Globus pallidus (tissue), 1 donor: ENCODE data around the gene MYL12B.
"Not testable (repeated sequence)": the region's sequence is repeated elsewhere in the genome, so short reads cannot be mapped to it uniquely, and the experiment has no call there.

Experiments
- DNase-seq: peaks from one replicate; pipeline ENCODE4 v3.0.0-alpha.2; 2015; ENCODE audit warnings: low spot score

MYL12B gene

GRCh38 chr18:3262234-3263131, 550 bp downstream of the MYL12B start:
- no peak for DNase-seq

DNA sequence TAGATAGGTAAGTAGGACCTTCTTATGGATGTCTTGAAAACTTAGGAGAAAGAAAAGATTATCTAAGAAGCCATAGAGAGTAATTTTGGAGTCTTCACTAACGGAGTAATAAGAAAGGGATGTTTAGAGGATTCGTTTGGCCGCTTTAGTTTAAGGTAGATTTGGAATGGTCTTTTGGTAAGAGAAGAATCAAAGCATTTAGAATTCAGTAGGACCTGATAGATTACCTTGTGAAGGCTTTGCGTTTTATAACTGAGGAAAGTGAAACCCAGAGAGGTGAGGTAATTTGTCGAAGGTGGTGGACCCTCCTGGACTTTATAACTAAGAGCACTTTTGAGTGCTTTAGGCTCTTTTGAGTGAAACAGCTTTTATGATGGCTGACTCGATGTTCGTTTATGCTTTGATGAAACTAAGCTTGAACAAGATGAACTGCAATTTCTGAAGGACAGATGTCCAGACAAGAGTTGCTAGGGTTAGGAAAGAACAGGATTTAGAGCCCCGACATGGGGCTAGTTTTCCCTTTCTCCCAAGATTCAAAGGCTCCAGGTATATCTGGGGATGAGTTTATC, 1.3 kb downstream of the MYL12B start:
- DNase-seq, result no peak

DNA sequence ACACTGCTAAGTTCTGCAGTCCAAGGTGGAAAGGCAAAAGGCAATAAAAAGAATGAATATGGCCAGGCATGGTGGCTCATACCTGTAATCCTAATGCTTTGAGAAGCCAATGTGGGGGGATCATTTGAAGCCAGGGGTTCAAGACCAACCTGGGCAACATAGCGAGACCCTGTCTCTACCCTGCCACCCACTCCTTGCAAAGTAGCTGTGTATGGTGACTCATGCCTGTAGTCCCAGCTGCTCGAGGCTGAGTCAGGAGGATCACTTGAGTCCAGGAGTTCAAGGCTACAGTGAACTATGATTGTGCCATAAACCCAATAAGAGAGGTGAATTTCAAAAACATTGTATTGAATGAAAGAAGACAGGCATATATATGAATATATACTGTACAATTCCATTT, 2.4 kb downstream of the MYL12B start:
- no peak for DNase-seq

DNA sequence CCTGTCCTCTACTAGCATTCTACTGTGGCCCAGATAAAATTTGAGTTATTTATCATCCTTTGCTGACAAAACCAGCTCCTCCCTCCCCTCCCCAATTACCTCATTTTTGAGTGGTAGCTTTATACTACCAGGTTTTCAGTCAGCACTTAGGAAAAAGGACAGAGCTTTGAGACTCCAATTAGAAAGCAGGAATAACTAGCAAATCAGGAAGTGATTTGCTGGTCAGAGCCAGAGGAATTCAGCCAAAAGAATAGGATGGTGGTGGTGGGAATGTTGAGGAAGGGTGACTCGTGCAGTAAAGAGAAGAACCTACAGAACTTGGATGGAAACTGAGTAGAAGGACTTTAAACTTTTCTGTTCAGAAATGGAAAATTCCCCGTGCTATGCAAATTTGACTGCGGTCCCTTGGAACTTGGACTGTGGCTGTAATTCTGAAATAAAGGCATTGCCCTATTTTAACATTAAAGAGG, 3.7 kb downstream of the MYL12B start:
- DNase-seq, result no peak

- no peak for DNase-seq
These were observed 4.2 kb downstream of the MYL12B start for GRCh38 chr18:3266062-3266608.

DNA sequence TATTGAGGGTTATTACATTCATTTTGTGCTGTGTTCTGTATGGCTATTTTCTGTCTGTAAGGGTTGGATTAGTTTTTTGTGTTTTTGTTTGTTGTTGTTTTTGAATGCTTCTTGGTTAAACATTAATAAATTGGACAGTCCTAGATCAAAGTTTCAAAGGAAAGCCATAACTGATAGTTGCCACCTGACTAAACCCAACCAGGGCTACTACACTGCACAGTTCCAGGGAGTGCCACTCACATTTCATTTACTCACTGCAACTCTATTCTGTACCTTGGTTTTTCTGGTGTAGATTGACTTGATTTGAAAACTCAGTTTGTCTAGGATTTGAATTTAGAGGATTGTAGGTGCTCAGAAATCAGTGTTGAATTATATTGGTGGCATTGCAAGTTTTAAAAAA, 6.4 kb downstream of the MYL12B start:
- no peak for DNase-seq

DNA sequence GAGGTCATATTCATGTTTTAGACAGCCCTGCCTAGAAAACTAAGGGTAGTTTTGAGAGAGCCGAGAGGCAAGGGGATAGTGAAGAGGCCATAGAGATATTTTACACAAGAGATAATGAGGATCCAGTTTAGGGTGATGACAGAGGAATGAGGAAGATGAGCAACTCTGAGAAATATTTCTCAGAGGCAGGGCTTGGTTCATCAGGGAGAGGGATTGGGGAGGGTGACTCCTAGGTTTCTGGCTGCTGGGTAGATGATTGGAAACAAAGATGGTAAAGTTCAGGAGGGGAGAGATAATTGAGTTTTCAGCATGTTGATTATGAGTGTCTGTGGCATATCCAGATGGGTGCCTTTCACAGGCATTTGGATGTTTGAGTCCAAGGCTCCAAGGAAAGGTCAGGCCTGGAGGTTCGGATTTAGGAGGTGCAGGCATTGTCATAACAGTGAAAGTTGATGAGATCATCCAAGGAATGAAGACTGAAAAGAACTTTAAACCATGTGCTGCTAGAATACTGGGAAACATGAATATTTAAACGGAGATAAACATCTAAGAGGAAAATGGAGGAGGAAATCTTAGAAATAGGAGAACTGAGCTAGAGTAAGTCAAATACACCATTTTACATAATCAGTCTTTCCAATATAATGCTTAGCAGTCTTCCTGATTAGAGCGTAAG, 7.4 kb downstream of the MYL12B start:
- DNase-seq, result no peak

GRCh38 chr18:3269914-3270299, 8.0 kb downstream of the MYL12B start:
- no peak for DNase-seq

DNA sequence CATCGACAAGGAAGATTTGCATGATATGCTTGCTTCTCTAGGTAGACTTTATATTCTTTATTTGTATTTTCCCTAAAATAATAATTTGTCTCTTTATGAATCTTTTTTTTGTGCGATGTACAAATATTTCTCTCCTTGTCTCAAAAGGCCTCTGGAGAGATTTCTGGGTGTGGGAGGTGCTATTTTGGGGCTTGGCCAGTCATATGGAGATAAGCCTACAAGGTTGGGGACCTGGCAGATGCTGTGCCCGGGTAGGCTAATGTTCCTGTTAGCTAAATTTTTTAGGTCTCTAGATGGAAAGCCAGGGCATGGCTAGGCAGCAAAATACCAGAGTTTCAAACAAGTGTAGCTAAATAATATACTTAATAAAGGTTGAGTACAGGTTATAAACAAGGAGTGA, 11.1 kb downstream of the MYL12B start:
- DNase-seq, result no peak

DNA sequence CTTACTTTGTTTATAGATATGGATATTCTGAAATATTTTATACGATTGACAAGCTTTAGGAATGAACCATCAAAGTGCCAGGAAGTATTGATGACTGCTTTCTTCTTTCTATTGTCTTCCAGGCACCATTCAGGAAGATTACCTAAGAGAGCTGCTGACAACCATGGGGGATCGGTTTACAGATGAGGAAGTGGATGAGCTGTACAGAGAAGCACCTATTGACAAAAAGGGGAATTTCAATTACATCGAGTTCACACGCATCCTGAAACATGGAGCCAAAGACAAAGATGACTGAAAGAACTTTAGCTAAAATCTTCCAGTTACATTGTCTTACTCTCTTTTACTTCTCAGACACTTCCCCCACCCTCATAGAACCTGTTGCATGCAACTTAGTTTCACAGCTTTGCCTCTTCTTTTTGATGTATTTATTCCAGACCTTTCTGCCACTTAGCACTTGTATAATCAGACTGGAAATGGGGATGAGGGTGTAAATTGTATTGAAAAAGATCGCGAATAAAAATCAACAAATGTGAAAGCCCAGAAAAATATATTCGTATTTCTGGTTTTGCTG, 15.8 kb downstream of the MYL12B start:
- DNase-seq, result not testable (repeated sequence)

DNA sequence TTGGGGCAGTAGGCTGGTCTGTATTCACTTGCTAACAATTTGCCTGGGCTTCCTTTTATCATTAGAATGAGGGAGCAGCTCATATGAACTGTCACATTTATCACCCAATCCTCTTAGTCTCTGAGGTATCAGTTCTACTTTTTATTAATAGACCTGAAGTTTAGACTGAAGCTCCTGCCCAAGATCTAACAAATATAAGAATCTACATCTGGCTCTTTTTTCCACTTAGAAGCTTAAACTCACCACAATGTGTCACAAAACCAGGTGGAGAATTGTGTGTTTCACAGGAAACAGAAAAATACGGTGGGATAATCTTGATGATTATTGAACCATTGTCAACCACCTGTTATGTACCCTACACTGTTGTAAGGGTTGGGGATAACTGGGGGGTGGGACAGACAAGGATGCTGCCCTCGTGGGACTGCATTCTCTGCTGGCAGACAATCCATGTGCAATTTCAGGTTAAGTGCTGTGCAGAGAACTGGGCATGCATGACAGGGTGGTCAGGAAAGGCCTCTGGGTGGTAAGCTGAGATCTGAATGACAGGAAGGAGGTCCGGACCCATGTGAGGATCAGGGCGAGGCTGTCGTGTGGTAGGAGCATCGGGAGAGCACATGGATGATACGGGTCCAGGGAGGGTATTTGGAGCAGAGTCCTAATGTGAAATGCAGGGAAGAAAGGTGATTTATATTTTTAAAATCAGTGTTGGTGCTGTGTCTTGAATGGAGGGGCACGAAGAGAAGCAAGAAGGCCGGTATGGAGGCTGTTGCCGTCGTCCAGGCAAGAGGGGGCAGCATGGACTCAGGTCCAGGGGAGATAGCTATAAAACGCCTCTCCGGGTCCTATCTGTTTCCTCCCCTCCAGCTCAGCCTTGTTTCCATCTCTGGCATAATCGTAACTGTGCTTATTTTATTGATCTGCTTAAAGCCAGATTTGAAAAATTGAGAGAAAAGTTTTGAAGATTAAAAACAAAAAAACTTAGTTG, 17.6 kb downstream of the MYL12B start:
- DNase-seq, result no peak

DNA sequence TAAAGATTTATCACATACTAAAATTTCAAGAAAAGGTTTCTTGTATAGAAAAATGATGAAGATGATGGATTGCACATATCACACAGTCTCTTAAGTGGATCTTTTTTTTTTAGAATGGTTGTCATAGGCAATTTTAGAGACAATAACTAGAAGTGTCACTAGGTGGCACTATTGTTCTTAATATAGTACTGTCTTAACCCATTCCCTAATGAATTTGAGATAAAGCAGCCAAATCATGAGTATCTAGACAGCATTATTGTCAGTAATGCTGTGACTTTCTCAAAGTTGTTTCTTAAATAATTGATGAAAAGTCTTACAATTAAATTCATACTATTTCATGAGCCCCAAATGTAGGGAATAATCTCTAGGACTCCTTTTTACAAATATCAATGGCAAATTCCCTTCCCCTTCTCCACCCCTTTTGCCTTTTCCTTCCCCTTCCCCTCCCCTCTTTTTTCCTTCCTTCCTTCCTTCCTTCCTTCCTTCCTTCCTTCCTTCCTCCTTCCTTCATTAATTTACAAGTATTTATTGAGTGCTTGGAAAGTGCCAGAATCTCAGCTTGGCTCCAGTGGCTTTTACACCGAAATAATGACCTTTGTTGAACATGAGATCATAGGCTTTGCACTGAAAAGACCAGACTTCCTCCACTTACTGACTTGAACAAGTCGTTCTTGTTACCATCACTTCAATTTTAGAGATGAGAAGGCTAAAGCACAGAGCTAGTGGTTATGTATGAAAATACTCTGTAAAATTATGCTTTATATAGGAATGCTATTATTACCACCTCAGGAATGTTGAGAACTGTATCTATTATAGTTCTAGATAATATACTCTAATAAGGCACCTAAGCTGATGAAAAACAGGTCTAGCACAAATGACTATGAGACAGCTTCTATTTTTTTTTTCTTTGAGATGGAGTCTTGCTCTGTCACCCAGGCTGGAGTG, 19.8 kb downstream of the MYL12B start:
- peak; percentile 82 for DNase-seq

DNA sequence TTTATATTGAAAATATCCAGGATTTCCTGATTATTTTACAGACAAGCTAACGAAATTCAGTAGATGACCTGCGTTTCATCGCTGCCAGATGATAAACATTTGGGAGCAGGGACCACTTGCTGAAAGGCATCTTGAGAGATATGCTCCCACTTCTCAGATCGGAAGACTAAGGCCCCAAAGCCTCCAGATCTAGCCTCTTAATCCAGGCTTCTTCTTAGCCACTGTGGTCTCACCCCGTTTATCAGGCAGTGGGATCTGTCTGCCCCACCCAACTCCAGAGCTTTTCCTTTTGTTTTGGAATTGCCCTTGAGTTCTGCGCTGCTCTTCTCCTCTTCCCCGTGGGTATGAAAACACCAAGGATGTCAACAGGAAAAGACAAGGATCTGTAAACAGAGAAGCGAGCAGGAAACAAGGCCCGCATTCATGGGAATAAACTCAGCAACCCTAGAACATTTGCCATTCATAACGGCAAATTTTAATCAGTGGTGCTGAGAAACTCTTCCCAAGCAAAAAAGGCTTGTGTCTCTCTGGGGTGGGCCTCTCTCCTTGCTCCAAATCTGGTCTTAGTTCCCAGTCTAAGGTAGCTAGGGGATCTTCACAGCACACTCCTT, 21.4 kb downstream of the MYL12B start:
- DNase-seq, result peak; percentile 72

GRCh38 chr18:3283908-3284307, 22.0 kb downstream of the MYL12B start:
- peak; percentile 66 for DNase-seq

DNA sequence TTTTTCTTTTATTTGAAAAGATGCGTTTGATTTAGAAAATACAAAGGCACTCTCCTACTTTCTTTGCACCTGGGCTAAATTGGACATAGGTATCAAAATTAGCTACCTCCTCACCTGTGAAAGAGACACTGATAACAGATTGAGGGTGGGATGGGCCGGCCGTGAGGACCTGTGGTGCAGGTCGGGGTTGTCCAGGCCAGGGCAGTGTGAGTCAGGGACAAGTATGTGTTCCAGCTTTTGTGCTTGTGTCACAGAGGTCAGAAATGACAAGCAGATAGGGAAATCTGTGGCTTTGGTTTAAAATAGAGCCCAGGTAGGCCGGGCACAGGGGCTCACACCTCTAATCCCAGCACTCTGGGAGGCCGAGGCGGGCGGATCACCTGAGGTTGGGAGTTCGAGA, 22.6 kb downstream of the MYL12B start:
- no peak for DNase-seq

DNA sequence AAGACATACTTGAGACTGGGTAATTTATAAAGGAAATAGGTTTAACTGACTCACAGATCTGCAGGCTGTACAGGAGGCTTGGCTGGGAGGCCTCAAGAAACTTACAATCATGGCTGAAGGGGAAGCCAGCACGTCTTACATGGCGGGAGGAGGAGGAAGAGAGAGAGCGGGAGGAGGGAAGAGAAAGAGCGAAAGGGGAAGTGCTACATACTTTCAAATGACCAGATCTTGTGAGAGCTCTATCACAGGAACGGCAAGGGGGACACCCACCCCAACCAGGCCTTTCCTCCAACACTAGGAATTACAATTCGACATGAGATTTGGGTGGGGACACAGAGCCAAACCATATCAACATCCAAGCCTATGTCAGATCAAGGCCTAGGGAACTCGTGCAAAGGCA, 24.2 kb downstream of the MYL12B start:
- DNase-seq, result no peak

GRCh38 chr18:3293196-3293951, 31.4 kb downstream of the MYL12B start:
- DNase-seq, result no peak

GRCh38 chr18:3294435-3295080, 32.6 kb downstream of the MYL12B start:
- no peak for DNase-seq
